NOMO-1 treated with DMSO at 0.1 percent for 48 hours (cell line): ENCODE data around the gene FLOT2.
"Not testable (repeated sequence)": the region's sequence is repeated elsewhere in the genome, so short reads cannot be mapped to it uniquely, and the experiment has no call there.

Experiments used
- DNase-seq: peaks from one replicate; lab custom pipeline; 2025; ENCODE audit not compliant: unreplicated experiment; lab: John Stamatoyannopoulos, UW

The FLOT2 gene

GRCh38 chr17:28877150-28877711 is 20.3 kb downstream of the FLOT2 start:
- DNase-seq: not testable (repeated sequence)

GRCh38 chr17:28875848-28876550 is 21.5 kb downstream of the FLOT2 start:
- DNase-seq: no peak

- no peak for DNase-seq
Observed at GRCh38 chr17:28874750-28875149, 22.8 kb downstream of the FLOT2 start.

- DNase-seq: no peak
Observed at GRCh38 chr17:28873839-28874238, 23.7 kb downstream of the FLOT2 start.

- DNase-seq: no peak
Observed at GRCh38 chr17:28871056-28871579, 26.4 kb downstream of the FLOT2 start.

- no peak for DNase-seq
Observed at GRCh38 chr17:28867276-28867675, 30.3 kb downstream of the FLOT2 start.

GRCh38 chr17:28865946-28866752 is 31.4 kb downstream of the FLOT2 start:
- no peak for DNase-seq

GRCh38 chr17:28864991-28865849 is 32.3 kb downstream of the FLOT2 start:
- DNase-seq: no peak

GRCh38 chr17:28863953-28864352 is 33.6 kb downstream of the FLOT2 start:
- DNase-seq: no peak

- no peak for DNase-seq
Observed at GRCh38 chr17:28862561-28862960, 35.0 kb downstream of the FLOT2 start.

GRCh38 chr17:28861393-28862203 is 35.9 kb downstream of the FLOT2 start:
- no peak for DNase-seq

GRCh38 chr17:28860363-28860808 is 37.1 kb downstream of the FLOT2 start:
- DNase-seq: no peak

GRCh38 chr17:28858801-28859355 is 38.7 kb downstream of the FLOT2 start:
- no peak for DNase-seq

- no peak for DNase-seq
Observed at GRCh38 chr17:28857905-28858800, 39.4 kb downstream of the FLOT2 start.

- DNase-seq: no peak
Observed at GRCh38 chr17:28856028-28856574, 41.4 kb downstream of the FLOT2 start.

GRCh38 chr17:28855336-28855679 is 42.2 kb downstream of the FLOT2 start:
- DNase-seq: no peak

GRCh38 chr17:28854457-28855335 is 42.8 kb downstream of the FLOT2 start, which contains the start of gene ERAL1:
Gene ERAL1 (plus strand): TSS chr17:28855016. CDS start chr17:28855035, 19 bp downstream.
- DNase-seq: peak; percentile 83
